Measurements from ENCODE around the gene OCA2. TPM values are rescaled to one million over a fixed set of nuclear protein-coding genes. Genes with fewer than 3 reads are reported as not detected.

The OCA2 gene
- total and polyA plus RNA-seq, 4 donors = 1.6 to 4.0 (median 2.5) TPM

- H3K36me3 ChIP-seq (ENCODE audit: control insufficient read depth in 1 of 2, insufficient read depth in 2 of 2, low read length in 1 of 2) = no peaks in the 10 kb centered on the region
- intact Hi-C loops (cut with DNase I) = no loop called here
- ATAC-seq (ENCODE audit: low FRiP score) = no peak
- no peak overlapping the region for H3K27ac ChIP-seq (ENCODE audit: low read depth in 1 of 2, low read length in 2 of 2)
- 89 to 94% methylated on average over 3 of the region's 3 CpGs for WGBS, 2 donors
- H3K4me1 ChIP-seq (ENCODE audit: control insufficient read depth in 1 of 2, insufficient read depth in 2 of 2, low read length in 2 of 2) = no peaks in the 10 kb centered on the region
- no peak overlapping the region for H3K4me3 ChIP-seq (ENCODE audit: low read length in 2 of 2)
- no peak for DNase-seq
- no peaks in the 10 kb centered on the region for H3K9me3 ChIP-seq (ENCODE audit: control insufficient read depth, low read length)
- H3K27me3 ChIP-seq (ENCODE audit: control insufficient read depth in 1 of 2, insufficient read depth in 2 of 2, low read length in 1 of 2) = no peaks in the 10 kb centered on the region
Measured at GRCh38 chr15:28049581-28049980, 49.5 kb downstream of the OCA2 start.

GRCh38 chr15:28047277-28047676 lies 51.8 kb downstream of the OCA2 start:
- no peaks in the 10 kb centered on the region for H3K36me3 ChIP-seq (ENCODE audit: control insufficient read depth in 1 of 2, insufficient read depth in 2 of 2, low read length in 1 of 2)
- no peak overlapping the region for H3K4me3 ChIP-seq (ENCODE audit: low read length in 2 of 2)
- WGBS, 2 donors = 75 to 79% methylated on average over 3 of the region's 3 CpGs
- ATAC-seq (ENCODE audit: low FRiP score) = no peak
- intact Hi-C loops (cut with DNase I) = no loop called here
- no peaks in the 10 kb centered on the region for H3K9me3 ChIP-seq (ENCODE audit: control insufficient read depth, low read length)
- H3K27ac ChIP-seq (ENCODE audit: low read depth in 1 of 2, low read length in 2 of 2) = no peak overlapping the region
- H3K27me3 ChIP-seq (ENCODE audit: control insufficient read depth in 1 of 2, insufficient read depth in 2 of 2, low read length in 1 of 2) = no peaks in the 10 kb centered on the region
- H3K4me1 ChIP-seq (ENCODE audit: control insufficient read depth in 1 of 2, insufficient read depth in 2 of 2, low read length in 2 of 2) = no peaks in the 10 kb centered on the region
- no peak for DNase-seq

GRCh38 chr15:28044121-28044672 lies 54.9 kb downstream of the OCA2 start:
- Histone ChIP-seq H3K4me1 (ENCODE audit: control insufficient read depth in 1 of 2, insufficient read depth in 2 of 2, low read length in 2 of 2) (no peaks in the 10 kb centered on the region), H3K27me3 (ENCODE audit: control insufficient read depth in 1 of 2, insufficient read depth in 2 of 2, low read length in 1 of 2) (no peaks in the 10 kb centered on the region), H3K9me3 (ENCODE audit: control insufficient read depth, low read length) (no peaks in the 10 kb centered on the region), H3K4me3 (ENCODE audit: low read length in 2 of 2) (no peak overlapping the region), H3K27ac (ENCODE audit: low read depth in 1 of 2, low read length in 2 of 2) (no peak overlapping the region), H3K36me3 (ENCODE audit: control insufficient read depth in 1 of 2, insufficient read depth in 2 of 2, low read length in 1 of 2) (no peaks in the 10 kb centered on the region)
- 91% methylated on average over 5 of the region's 5 CpGs for WGBS, 2 donors
- ATAC-seq (ENCODE audit: low FRiP score) (no peak), DNase-seq (no peak)
- intact Hi-C loops (cut with DNase I) = no loop called here

GRCh38 chr15:28043691-28044091 lies 55.4 kb downstream of the OCA2 start:
- Histone ChIP-seq H3K27ac (ENCODE audit: low read depth in 1 of 2, low read length in 2 of 2) (no peak overlapping the region), H3K36me3 (ENCODE audit: control insufficient read depth in 1 of 2, insufficient read depth in 2 of 2, low read length in 1 of 2) (no peaks in the 10 kb centered on the region), H3K9me3 (ENCODE audit: control insufficient read depth, low read length) (no peaks in the 10 kb centered on the region), H3K4me3 (ENCODE audit: low read length in 2 of 2) (no peak overlapping the region), H3K27me3 (ENCODE audit: control insufficient read depth in 1 of 2, insufficient read depth in 2 of 2, low read length in 1 of 2) (no peaks in the 10 kb centered on the region), H3K4me1 (ENCODE audit: control insufficient read depth in 1 of 2, insufficient read depth in 2 of 2, low read length in 2 of 2) (no peaks in the 10 kb centered on the region)
- ATAC-seq (ENCODE audit: low FRiP score) (no peak), DNase-seq (no peak)
- intact Hi-C loops (cut with DNase I) = no loop called here

- 42 to 47% methylated on average over 4 of the region's 4 CpGs for WGBS, 2 donors
- intact Hi-C loops (cut with DNase I) = no loop called here
Measured at GRCh38 chr15:28037969-28038590, 61.0 kb downstream of the OCA2 start.

GRCh38 chr15:28033443-28033842 lies 65.7 kb downstream of the OCA2 start:
- 82 to 88% methylated on average over 3 of the region's 3 CpGs for WGBS, 2 donors
- DNase-seq = no peak
- no peaks in the 10 kb centered on the region for H3K9me3 ChIP-seq (ENCODE audit: control insufficient read depth, low read length)
- no peak overlapping the region for H3K27ac ChIP-seq (ENCODE audit: low read depth in 1 of 2, low read length in 2 of 2)
- no peak for ATAC-seq (ENCODE audit: low FRiP score)
- intact Hi-C loops (cut with DNase I) = no loop called here
- H3K4me3 ChIP-seq (ENCODE audit: low read length in 2 of 2) = no peak overlapping the region
- H3K4me1 ChIP-seq (ENCODE audit: control insufficient read depth in 1 of 2, insufficient read depth in 2 of 2, low read length in 2 of 2) = no peaks in the 10 kb centered on the region
- H3K36me3 ChIP-seq (ENCODE audit: control insufficient read depth in 1 of 2, insufficient read depth in 2 of 2, low read length in 1 of 2) = no peaks in the 10 kb centered on the region
- H3K27me3 ChIP-seq (ENCODE audit: control insufficient read depth in 1 of 2, insufficient read depth in 2 of 2, low read length in 1 of 2) = no peaks in the 10 kb centered on the region

More at GRCh38 chr15:28037969-28038590, 61.0 kb downstream of the OCA2 start:
- H3K4me3 ChIP-seq (ENCODE audit: low read length in 2 of 2) = no peak overlapping the region
- H3K4me1 ChIP-seq (ENCODE audit: control insufficient read depth in 1 of 2, insufficient read depth in 2 of 2, low read length in 2 of 2) = no peaks in the 10 kb centered on the region
- DNase-seq (no peak), ATAC-seq (ENCODE audit: low FRiP score) (no peak)
- H3K27me3 ChIP-seq (ENCODE audit: control insufficient read depth in 1 of 2, insufficient read depth in 2 of 2, low read length in 1 of 2) = no peaks in the 10 kb centered on the region
- H3K9me3 ChIP-seq (ENCODE audit: control insufficient read depth, low read length) = no peaks in the 10 kb centered on the region
- H3K27ac ChIP-seq (ENCODE audit: low read depth in 1 of 2, low read length in 2 of 2) = no peak overlapping the region
- H3K36me3 ChIP-seq (ENCODE audit: control insufficient read depth in 1 of 2, insufficient read depth in 2 of 2, low read length in 1 of 2) = no peaks in the 10 kb centered on the region

- Histone ChIP-seq H3K4me3 (ENCODE audit: low read length in 2 of 2) (no peak overlapping the region), H3K36me3 (ENCODE audit: control insufficient read depth in 1 of 2, insufficient read depth in 2 of 2, low read length in 1 of 2) (no peaks in the 10 kb centered on the region), H3K27ac (ENCODE audit: low read depth in 1 of 2, low read length in 2 of 2) (no peak overlapping the region), H3K27me3 (ENCODE audit: control insufficient read depth in 1 of 2, insufficient read depth in 2 of 2, low read length in 1 of 2) (no peaks in the 10 kb centered on the region), H3K9me3 (ENCODE audit: control insufficient read depth, low read length) (no peaks in the 10 kb centered on the region), H3K4me1 (ENCODE audit: control insufficient read depth in 1 of 2, insufficient read depth in 2 of 2, low read length in 2 of 2) (no peaks in the 10 kb centered on the region)
- DNase-seq (no peak), ATAC-seq (ENCODE audit: low FRiP score) (no peak)
- WGBS, 2 donors = 94 to 96% methylated on average over 2 of the region's 2 CpGs
- intact Hi-C loops (cut with DNase I) = no loop called here
Measured at GRCh38 chr15:28030801-28031200, 68.3 kb downstream of the OCA2 start.

- H3K4me1 ChIP-seq (ENCODE audit: control insufficient read depth in 1 of 2, insufficient read depth in 2 of 2, low read length in 2 of 2) = no peaks in the 10 kb centered on the region
- DNase-seq (no peak), ATAC-seq (ENCODE audit: low FRiP score) (no peak)
- H3K36me3 ChIP-seq (ENCODE audit: control insufficient read depth in 1 of 2, insufficient read depth in 2 of 2, low read length in 1 of 2) = peaks cover 0 to 1% of the 10 kb centered on the region in 2 donors
- intact Hi-C loops (cut with DNase I) = loop anchor here in 1 of 2 donors (10.0 kb wide), 1 partner anchor 97 kb away; no protein-coding TSS in a partner anchor
- no peak overlapping the region for H3K27ac ChIP-seq (ENCODE audit: low read depth in 1 of 2, low read length in 2 of 2)
- no peak overlapping the region for H3K4me3 ChIP-seq (ENCODE audit: low read length in 2 of 2)
- no peaks in the 10 kb centered on the region for H3K27me3 ChIP-seq (ENCODE audit: control insufficient read depth in 1 of 2, insufficient read depth in 2 of 2, low read length in 1 of 2)
- 97 to 99% methylated on average over 12 of the region's 12 CpGs for WGBS, 2 donors
- H3K9me3 ChIP-seq (ENCODE audit: control insufficient read depth, low read length) = no peaks in the 10 kb centered on the region
Measured at GRCh38 chr15:28027714-28028076, 71.4 kb downstream of the OCA2 start.
